HEK293 (cell line): Measurements from ENCODE around the gene PDGFB.

Experiments used
- KLF1 ChIP-seq: fragments of 450-650 bp; formaldehyde crosslinking; IDR thresholded peaks from 2 replicates; pipeline ENCODE4 v1.5.1; 2016; ENCODE audit warnings: missing biosample characterization, missing genetic modification characterization
- SP3 ChIP-seq: fragments of 450-650 bp; formaldehyde crosslinking; IDR thresholded peaks from 2 replicates; pipeline ENCODE4 v1.5.1; 2016; ENCODE audit warnings: missing biosample characterization, missing genetic modification characterization
- ZNF530 ChIP-seq: fragments of 450-650 bp; formaldehyde crosslinking; IDR thresholded peaks from 2 replicates; pipeline ENCODE4 v1.5.1; 2016; ENCODE audit warnings: low read depth, missing biosample characterization, missing genetic modification characterization
- ZNF670 ChIP-seq: fragments of 450-650 bp; formaldehyde crosslinking; IDR thresholded peaks from 2 replicates; pipeline ENCODE4 v1.5.1; 2016; ENCODE audit warnings: missing biosample characterization, missing genetic modification characterization, low read depth
- TF ChIP-seq, protein P1 (sequence below): fragments of 450-650 bp; formaldehyde crosslinking; IDR thresholded peaks from 2 replicates; pipeline ENCODE4 v1.5.1; 2016; ENCODE audit warnings: missing biosample characterization, missing genetic modification characterization
- TF ChIP-seq, protein P2 (sequence below): fragments of 450-650 bp; formaldehyde crosslinking; IDR thresholded peaks from 2 replicates; pipeline ENCODE4 v1.5.1; 2016; ENCODE audit warnings: missing biosample characterization, missing genetic modification characterization

- TF ChIP-seq ZNF670 (no peak), KLF1 (tag by site-specific recombination) (no peak), ZNF530 (tag by site-specific recombination) (no peak), SP3 (no peak)
- TF ChIP-seq, protein P1, sequence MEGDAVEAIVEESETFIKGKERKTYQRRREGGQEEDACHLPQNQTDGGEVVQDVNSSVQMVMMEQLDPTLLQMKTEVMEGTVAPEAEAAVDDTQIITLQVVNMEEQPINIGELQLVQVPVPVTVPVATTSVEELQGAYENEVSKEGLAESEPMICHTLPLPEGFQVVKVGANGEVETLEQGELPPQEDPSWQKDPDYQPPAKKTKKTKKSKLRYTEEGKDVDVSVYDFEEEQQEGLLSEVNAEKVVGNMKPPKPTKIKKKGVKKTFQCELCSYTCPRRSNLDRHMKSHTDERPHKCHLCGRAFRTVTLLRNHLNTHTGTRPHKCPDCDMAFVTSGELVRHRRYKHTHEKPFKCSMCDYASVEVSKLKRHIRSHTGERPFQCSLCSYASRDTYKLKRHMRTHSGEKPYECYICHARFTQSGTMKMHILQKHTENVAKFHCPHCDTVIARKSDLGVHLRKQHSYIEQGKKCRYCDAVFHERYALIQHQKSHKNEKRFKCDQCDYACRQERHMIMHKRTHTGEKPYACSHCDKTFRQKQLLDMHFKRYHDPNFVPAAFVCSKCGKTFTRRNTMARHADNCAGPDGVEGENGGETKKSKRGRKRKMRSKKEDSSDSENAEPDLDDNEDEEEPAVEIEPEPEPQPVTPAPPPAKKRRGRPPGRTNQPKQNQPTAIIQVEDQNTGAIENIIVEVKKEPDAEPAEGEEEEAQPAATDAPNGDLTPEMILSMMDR (tag by site-specific recombination): no peak
- TF ChIP-seq, protein P2, sequence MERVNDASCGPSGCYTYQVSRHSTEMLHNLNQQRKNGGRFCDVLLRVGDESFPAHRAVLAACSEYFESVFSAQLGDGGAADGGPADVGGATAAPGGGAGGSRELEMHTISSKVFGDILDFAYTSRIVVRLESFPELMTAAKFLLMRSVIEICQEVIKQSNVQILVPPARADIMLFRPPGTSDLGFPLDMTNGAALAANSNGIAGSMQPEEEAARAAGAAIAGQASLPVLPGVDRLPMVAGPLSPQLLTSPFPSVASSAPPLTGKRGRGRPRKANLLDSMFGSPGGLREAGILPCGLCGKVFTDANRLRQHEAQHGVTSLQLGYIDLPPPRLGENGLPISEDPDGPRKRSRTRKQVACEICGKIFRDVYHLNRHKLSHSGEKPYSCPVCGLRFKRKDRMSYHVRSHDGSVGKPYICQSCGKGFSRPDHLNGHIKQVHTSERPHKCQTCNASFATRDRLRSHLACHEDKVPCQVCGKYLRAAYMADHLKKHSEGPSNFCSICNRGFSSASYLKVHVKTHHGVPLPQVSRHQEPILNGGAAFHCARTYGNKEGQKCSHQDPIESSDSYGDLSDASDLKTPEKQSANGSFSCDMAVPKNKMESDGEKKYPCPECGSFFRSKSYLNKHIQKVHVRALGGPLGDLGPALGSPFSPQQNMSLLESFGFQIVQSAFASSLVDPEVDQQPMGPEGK (tag by site-specific recombination): no peak
Observed at GRCh38 chr22:39204216-39204615, 40.6 kb downstream of the PDGFB start.
